HK-2 (cell line): ENCODE measurements around the gene STX3.
"Not testable (repeated sequence)": the region's sequence is repeated elsewhere in the genome, so short reads cannot be mapped to it uniquely, and the experiment has no call there.

ENCODE experiments used
- DNase-seq: peaks from one replicate; pipeline ENCODE4 v3.0.0-alpha.2; 2018; ENCODE audit not compliant: unreplicated experiment

The STX3 gene

GRCh38 chr11:59791639-59792038, 36.5 kb downstream of the STX3 start:
- no peak for DNase-seq

DNA sequence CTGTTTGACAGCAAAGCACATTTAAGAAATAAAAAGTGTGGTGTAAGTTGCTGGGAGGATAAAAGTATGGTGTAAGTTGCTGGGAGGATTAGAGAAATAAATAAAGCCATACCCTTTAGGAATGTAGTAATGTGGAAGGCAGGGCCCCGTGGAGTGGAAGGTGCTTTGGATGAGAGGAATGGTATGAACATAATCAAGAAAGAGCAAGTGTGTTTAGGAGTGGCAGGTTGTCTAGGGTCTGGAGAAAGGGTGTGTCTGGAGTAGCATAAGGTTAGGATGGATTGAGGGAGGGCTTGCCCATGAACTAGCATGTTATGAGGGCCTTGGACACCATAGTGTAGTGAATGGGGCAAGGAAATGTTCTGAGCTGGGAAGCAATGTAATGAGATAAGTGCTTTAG, 37.3 kb downstream of the STX3 start:
- no peak for DNase-seq

- no peak for DNase-seq
These were observed 39.2 kb downstream of the STX3 start for GRCh38 chr11:59794417-59794816.

DNA sequence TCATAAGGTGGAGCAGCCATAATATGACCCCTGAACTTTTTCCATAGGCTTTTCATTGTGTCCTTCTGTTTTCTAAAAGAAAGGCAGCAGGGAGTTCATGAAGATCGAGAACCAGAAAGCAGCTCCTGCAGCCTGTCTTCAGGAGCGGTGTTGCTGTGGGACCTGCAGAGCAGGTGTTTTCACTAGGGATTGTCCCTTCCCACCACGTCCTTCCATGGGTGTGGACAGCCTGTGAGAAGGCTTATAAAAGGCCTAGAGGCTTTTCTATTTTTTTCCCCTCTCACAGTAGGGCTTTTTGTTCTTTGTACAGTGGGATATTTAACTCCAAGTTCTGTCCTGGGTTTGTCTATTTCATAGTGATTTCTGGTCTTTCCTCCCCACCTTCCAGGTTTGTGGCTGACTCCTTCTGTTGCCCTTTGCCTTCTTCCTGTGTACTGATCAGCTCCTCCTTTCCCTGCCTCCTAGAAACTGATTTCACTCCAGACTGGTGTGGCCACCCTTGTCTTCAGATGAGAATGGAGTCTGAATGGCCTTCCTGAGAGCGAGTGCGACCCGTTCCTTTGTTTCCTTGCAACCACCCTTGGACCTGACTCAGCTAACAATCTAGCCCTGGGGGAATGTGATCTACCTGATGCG, 45.3 kb downstream of the STX3 start:
- no peak for DNase-seq

DNA sequence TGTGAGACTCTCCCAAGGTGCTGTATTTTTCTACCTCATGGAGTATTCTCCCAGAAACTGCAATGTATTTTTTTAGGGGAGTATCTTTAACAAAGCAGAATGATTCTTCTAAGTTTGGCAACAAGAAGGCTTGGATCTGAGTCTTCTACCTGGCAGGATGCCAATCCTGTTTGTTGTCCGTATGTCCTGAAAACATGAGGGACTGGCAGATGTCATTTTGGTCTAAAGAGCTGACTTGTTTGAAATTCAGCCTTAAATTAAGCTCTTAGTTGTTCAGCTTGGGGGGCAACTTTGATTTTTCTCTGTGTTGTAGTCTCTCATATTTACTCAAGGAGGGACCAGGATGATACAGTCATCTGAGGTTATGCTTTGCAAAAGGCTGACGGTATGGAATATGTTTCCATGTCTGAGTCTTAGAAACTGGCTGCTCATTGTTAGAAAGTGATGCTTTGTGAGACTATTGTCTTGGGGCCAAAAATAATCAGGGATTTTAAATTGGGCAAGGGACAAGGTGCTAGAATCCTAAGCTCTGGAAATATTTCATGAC, 46.1 kb downstream of the STX3 start:
- no peak for DNase-seq

DNA sequence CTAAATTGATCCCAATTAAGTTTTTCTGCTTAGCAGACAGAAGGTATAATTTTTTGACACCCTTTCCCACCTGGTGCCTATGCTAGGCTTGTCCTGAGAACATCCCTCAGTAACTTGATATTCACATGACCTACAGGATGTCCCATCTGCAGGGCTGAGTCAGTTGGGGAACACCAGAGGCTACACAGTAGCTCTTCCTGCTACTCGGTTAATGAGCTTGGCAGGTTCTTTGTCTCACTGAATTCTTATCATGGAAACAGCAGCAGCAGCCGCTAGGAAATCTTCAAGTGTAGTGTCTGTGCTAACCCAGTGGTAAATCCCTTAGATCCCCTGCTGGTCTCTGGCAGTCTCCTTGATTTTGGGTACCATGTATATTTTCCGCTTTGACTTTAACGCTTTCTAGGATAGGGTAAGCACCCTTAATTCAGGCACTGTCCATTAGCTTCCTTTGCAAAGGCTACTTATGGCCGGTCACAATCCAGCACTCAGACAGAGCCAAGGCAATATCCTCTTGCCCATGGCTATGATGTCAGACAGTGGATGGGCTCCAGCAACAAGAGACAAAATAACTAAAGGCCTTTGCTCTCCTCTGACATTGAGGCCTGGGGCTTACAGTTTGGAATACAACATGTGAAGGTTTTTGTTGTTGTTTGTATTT, 46.9 kb downstream of the STX3 start:
- no peak for DNase-seq

GRCh38 chr11:59802639-59803176, 47.5 kb downstream of the STX3 start:
- no peak for DNase-seq

DNA sequence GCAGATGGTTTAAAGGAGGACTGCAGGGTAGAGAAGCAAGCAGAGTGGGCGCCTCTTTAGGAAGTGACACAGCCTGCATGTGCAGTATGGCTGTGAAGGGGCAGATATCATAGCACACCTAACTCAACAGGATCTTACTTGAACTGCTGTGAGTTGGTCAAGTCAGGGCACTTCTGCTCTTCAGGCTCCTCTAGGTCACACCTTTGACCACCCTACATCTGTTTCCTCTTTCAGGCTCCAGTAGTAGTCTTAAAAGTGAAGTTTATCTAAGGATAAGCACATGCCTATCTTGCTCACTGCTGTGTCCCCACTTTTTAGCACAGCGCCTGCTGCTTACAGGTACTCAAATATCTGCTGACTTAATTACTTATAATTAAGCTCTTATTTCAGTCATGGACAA, 48.9 kb downstream of the STX3 start:
- no peak for DNase-seq

DNA sequence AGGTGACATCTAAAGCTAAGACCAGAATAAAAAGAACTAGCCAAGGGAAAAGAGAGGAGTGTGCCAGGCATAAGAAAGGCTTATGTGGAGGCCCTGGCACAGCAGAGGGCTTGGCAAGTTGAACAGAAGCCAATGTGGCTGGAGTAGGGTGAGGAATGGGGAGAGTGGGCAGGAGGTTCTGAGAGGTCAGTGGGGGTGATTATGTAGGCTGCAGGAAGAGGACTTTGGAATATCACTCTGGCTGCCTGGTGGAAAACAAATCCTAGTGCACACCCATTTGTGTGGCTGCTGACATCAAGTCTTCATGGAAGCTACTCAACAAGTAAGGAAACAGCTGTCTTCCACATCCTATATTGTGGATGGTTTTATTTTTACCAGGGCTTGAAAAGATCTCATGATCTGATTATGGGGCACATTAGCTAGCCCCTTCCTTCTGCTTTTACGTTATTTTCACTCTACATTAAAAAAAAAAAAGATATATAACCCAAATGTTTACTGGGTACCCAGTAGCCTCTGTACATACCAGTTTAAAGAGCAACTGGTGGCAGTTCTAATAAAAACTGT, 52.0 kb downstream of the STX3 start:
- no peak for DNase-seq

- peak; percentile 87 for DNase-seq
These were observed 55.2 kb downstream of the STX3 start, which contains the start of gene MRPL16 for GRCh38 chr11:59810189-59810910. Gene MRPL16 (minus strand): TSS chr11:59810778. CDS start chr11:59810658, 120 bp downstream.

DNA sequence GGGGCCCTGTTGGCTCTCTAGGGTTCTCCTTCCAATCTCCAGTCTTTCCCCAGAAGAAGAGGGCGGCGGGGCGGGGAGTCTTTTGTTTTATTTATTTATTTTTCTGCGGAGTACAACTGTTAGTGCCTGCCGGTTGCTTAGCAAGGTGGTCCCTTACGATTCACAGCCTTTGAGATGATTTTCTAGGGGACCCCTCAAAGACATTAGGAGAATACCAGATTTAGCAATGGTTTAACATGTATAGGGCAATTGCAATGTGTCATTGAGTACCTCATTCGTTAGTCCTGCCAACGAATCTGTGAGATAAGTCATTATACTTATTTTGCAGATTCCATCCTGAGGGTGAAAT, 55.7 kb downstream of the STX3 start:
- DNase-seq, result no peak

DNA sequence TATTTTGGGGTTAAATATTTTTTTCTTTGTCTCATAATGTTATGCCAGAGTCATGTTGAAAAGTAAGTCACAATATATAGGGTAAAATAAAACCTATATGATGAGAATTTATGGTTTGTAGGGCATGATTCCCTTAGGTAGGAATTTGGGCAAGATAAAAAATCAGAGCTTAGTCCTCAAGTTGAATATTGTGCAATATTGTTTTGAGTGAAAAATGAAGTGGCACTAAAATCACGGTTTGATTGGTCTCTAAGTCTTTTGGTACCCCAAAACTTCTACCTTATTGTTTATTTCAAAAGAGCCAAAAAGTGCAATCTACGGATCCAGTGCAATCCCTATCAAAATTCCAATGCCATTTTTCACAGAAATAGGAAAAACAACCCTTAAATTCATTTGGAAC, 57.0 kb downstream of the STX3 start:
- DNase-seq, result no peak

DNA sequence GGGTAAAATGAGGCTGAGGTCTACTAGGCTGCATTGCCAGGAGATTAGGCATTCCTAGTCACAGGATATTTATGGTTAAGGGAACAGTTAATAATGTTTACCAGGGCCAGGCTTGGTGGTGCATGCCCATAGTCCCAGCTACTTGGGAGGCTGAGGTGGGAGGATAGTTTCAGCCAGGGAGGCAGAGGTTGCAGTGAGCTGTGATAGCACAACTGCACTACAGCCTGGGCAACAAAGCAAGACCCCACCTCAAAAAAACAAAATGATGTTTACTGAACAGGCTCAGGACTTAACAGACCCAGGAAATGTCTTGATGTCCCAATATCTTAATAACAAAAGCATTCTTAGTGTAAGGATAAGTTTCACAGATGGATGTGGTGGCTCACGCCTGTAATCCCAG, 58.2 kb downstream of the STX3 start:
- no peak for DNase-seq

- DNase-seq, result no peak
These were observed 58.8 kb downstream of the STX3 start for GRCh38 chr11:59814021-59814420.

DNA sequence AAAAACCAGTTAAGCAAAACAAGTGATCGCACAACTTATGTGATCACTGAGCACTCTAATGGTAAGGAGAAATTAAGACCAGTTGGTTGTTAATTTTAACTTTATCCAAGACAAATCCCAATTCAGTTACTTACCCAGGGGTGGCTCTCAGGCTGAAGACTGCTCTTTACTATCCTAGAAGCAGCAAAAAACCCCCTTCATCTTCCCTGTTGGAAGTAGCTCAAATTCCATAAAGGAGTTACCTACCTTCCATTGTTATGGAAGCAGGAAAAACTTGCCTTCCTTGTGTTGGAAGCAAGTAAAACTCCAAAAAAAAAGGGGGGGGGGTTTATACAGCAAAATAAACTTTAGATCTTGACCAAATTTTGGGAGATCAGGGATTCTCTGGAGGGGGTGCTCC, 60.6 kb downstream of the STX3 start:
- DNase-seq, result no peak

DNA sequence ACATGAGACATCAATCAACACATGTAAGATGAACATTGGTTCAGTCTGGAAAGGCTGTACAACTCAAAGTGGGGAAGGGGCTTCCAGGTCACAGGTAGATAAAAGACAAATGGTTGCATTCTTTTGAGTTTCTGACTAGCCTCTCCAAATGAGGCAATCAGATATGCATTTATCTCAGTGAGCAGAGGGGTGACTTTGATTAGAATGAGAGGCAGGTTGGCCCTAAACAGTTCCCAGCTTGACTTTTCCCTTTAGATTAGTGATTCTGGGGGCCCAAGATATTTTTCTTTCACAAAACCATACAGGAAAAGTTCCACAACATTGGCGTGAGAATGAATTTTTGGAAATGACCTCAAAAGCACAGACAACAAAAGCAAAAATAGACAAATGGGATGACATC, 61.3 kb downstream of the STX3 start:
- not testable (repeated sequence) for DNase-seq

GRCh38 chr11:59818572-59818971, 63.4 kb downstream of the STX3 start:
- DNase-seq, result no peak

DNA sequence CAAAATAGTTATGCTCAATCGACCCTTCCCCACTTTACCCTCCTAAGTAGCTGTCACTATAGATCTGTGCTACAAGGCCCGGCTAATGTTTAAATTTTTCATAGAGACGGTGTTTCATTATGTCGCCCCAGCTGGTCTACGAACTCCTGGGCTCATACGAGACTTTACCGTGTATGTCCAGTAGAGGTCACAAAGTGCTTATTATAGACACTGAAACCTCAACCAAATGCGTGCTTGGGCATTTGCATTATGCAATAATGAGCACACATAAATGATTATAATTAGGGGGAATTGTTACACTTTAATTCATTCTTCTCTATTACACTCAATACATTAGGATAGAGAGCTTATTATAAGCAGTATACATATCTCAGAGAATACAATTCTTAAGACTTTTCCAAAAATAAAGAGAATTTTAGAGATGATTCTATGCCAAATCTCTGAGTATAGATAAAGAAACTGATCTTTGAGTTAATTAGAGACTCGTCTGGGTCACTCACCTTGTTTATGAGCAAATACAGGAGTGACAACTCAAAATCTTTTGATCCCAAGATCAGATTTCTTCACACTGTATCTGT, 67.9 kb downstream of the STX3 start:
- DNase-seq, result no peak

DNA sequence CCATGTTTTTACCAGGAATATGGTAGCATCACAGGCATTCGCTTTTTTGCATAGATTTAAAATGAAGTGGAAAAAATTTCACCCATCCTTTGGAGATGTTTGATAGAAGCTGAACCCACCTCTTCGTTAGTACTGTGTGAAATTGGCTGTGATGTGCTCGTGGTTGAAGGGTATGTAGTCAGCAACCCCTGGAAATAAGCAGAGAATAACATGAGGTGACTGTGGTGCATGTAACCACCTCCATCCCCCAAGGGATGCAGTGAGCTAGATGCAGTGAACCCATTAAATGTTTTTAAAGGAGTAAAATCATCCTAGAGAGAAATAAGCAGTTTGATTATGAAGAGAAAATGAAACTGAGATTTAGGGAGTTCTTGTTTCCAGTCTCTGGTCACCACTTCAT, 74.2 kb downstream of the STX3 start:
- DNase-seq, result no peak

- DNase-seq, result no peak
These were observed 78.4 kb downstream of the STX3 start for GRCh38 chr11:59833602-59834001.

DNA sequence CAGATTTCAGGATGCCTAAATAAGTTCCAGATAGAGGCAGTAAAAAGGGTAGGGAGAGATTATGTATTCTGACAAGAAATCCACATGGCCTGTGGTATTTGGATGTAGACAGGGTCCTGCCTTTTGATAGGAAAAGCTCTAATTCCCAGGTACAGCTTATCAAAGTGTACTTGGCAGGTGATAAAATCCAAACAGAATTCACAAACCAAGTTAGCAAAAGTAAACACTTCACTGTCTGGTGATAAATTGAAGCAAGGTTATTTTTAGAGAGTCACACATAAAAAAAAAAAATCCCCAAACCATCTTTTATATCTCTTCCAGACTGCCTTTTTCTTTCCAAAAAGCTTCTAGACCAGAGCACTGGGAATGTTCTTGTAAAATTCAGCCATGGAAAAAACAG, 84.4 kb downstream of the STX3 start:
- DNase-seq, result no peak

DNA sequence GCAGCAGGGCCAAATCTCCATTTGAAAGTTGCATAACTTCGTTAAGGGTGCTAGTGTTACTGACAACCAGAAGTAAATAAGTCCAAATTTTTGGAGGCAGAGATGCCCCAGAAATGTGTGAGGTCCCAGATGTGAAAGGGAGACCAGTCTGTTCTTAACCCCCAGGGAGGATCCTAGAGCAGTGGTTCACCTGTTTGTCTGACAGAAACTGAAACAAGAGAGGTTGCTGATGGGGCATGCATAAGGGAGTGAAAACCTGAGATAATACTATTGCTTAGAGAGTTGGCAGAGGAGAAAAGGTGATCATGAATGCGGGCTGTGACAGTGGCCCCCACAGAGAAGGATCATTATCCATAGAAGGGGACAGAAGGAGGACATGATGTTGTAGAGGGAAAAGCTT, 86.3 kb downstream of the STX3 start:
- DNase-seq, result no peak
